Peyer's patch (tissue), 4 donors: ENCODE data around the gene STRN3.

ENCODE experiments used
- POLR2A ChIP-seq, 2 donors: fragments of 450-650 bp; IDR thresholded peaks; one replicate each; pipeline ENCODE4 v1.5.1; 2017; ENCODE audit warnings: antibody characterized with exemption in 2 of 2, mild to moderate bottlenecking in 2 of 2, moderate library complexity in 2 of 2
- TF ChIP-seq, protein P1 (sequence below), 6 experiments: fragments of 450-650 bp in 4 of 6; fragments of 200-600 bp in 2 of 6; sonication (generic) in 1 of 6; IDR thresholded peaks; one replicate each; pipeline ENCODE4 v1.5.1; 2017 to 2019; ENCODE audit warnings: antibody characterized with exemption in 6 of 6, mild to moderate bottlenecking in 3 of 6, moderate library complexity in 1 of 6

DNA sequence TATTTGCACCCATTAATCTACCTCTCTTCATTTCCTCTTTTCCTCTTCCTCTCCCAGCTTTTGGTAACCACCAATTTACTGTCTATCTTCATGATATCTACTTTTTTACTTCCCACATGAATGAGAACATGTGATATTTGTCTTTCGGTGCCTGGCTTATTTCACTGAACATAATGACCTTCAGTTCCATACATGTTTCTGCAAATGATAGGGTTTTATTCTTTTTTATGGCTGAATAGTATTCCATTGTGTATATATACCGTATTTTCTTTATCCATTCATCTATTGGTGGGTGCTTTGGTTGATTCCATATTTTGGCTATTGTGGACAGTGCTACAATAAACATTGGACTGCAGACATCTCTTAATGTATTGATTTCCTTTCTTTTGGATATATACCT lies 49.0 kb upstream of the STRN3 start:
- TF ChIP-seq POLR2A (IDR thresholded peaks at IDR 0.05): no peak
- TF ChIP-seq, protein P1, sequence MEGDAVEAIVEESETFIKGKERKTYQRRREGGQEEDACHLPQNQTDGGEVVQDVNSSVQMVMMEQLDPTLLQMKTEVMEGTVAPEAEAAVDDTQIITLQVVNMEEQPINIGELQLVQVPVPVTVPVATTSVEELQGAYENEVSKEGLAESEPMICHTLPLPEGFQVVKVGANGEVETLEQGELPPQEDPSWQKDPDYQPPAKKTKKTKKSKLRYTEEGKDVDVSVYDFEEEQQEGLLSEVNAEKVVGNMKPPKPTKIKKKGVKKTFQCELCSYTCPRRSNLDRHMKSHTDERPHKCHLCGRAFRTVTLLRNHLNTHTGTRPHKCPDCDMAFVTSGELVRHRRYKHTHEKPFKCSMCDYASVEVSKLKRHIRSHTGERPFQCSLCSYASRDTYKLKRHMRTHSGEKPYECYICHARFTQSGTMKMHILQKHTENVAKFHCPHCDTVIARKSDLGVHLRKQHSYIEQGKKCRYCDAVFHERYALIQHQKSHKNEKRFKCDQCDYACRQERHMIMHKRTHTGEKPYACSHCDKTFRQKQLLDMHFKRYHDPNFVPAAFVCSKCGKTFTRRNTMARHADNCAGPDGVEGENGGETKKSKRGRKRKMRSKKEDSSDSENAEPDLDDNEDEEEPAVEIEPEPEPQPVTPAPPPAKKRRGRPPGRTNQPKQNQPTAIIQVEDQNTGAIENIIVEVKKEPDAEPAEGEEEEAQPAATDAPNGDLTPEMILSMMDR (IDR thresholded peaks at IDR 0.05): no peak
